HepG2 (cell line): ENCODE results near the gene CBY1. TPM values are rescaled to one million over a fixed set of nuclear protein-coding genes. Genes with fewer than 3 reads are reported as not detected.

ENCODE experiments used
- ATF6 ChIP-seq: sonication (generic); formaldehyde crosslinking; conservative IDR thresholded peaks from 2 replicates; pipeline ENCODE4 v1.4.0; 2020; ENCODE audit warnings: missing genetic modification reagents
- CHD2 ChIP-seq: IDR thresholded peaks from 2 replicates; pipeline ENCODE4 v1.6.1; 2011; ENCODE audit warnings: low read depth, low read length, improper control_type of control experiment
- ESRRA ChIP-seq: sonication (generic); formaldehyde crosslinking; IDR thresholded peaks from 2 replicates; pipeline ENCODE4 v1.5.1; 2020; ENCODE audit warnings: mild to moderate bottlenecking, low read depth, missing genetic modification reagents
- JUND ChIP-seq: sonication (generic); formaldehyde crosslinking; IDR thresholded peaks from 2 replicates; pipeline ENCODE4 v1.8.0; 2022; ENCODE audit warnings: mild to moderate bottlenecking, missing genetic modification reagents
- MAFF ChIP-seq: IDR thresholded peaks from 2 replicates; pipeline ENCODE4 v1.6.1; 2011; ENCODE audit warnings: low read depth, low read length, improper control_type of control experiment
- ZBTB26 ChIP-seq: IDR thresholded peaks from 2 replicates; pipeline ENCODE4 v1.6.1; 2016; ENCODE audit warnings: missing compliant biosample characterization, missing genetic modification reagents, borderline replicate concordance
- ZC3H13 ChIP-seq: sonication (generic); formaldehyde crosslinking; IDR thresholded peaks from 2 replicates; pipeline ENCODE4 v1.8.1; 2023; ENCODE audit warnings: mild to moderate bottlenecking, missing genetic modification reagents, moderate library complexity
- ZNF251 ChIP-seq: sonication (generic); formaldehyde crosslinking; IDR thresholded peaks from 2 replicates; pipeline ENCODE4 v1.9.0; 2021; ENCODE audit warnings: mild to moderate bottlenecking, missing genetic modification reagents
- ZNF431 ChIP-seq: sonication (generic); formaldehyde crosslinking; IDR thresholded peaks from 2 replicates; pipeline ENCODE4 v1.9.0; 2022; ENCODE audit warnings: missing genetic modification reagents, low read depth, mild to moderate bottlenecking, borderline replicate concordance
- ZNF44 ChIP-seq: sonication (generic); formaldehyde crosslinking; IDR thresholded peaks from 2 replicates; pipeline ENCODE4 v1.5.1; 2020; ENCODE audit warnings: mild to moderate bottlenecking, missing genetic modification reagents
- ZNF446 ChIP-seq: sonication (generic); formaldehyde crosslinking; IDR thresholded peaks from 2 replicates; pipeline ENCODE4 v1.5.0; 2020; ENCODE audit warnings: mild to moderate bottlenecking, missing genetic modification reagents
- ZNF549 ChIP-seq: sonication (generic); formaldehyde crosslinking; IDR thresholded peaks from 2 replicates; pipeline ENCODE4 v1.5.0; 2020; ENCODE audit warnings: missing genetic modification reagents
- ZNF672 ChIP-seq: sonication (generic); formaldehyde crosslinking; IDR thresholded peaks from 2 replicates; pipeline ENCODE4 v1.8.1; 2022; ENCODE audit warnings: missing genetic modification reagents
- ZNF674 ChIP-seq: sonication (generic); formaldehyde crosslinking; IDR thresholded peaks from 2 replicates; pipeline ENCODE4 v1.5.0; 2020; ENCODE audit warnings: low read depth, mild to moderate bottlenecking, missing genetic modification reagents
- ZNF878 ChIP-seq: sonication (generic); formaldehyde crosslinking; IDR thresholded peaks from 2 replicates; pipeline ENCODE4 v1.8.1; 2023; ENCODE audit warnings: mild to moderate bottlenecking, missing genetic modification reagents, moderate library complexity
- ZUFSP ChIP-seq: sonication (generic); formaldehyde crosslinking; IDR thresholded peaks from 2 replicates; pipeline ENCODE4 v1.9.0; 2021; ENCODE audit warnings: missing genetic modification reagents, mild to moderate bottlenecking, borderline replicate concordance
- polyA plus RNA-seq, 8 experiments: library from polyadenylated mRNA; depleted of rRNA in 3 of 8; stranded (reverse) in 7 of 8; unstranded in 1 of 8; fragments of >200 nt; fragmentation: Illumina TruSeq in 4 of 8; extraction: Trizol in 4 of 8; gene quantifications; 2 replicates each; pipeline versions ENCODE4 v1.2.1 to v1.2.3, GENCODE V29; 2011 to 2016; ENCODE audit warnings: low read depth in 4 of 8, missing spikeins in 1 of 8, mixed read lengths in 1 of 8; ENCODE audit not compliant: insufficient read depth in 1 of 8
- total RNA-seq, 5 experiments: library from RNA; depleted of rRNA; stranded (reverse); fragments of >200 nt; fragmentation: Illumina TruSeq; extraction: Trizol; gene quantifications; 2 replicates each; pipeline ENCODE4 v1.2.3, GENCODE V29; 2016; ENCODE audit warnings: low read depth in 1 of 5

Gene CBY1
- total and polyA plus RNA-seq, 2 of the 13 experiments (the other 11 are each of a cell fraction or from before 2014, with no cell fraction given): 19.7 to 20.3 TPM

- 0 out of 2 replicates have a peak, but pooled peaks have one; percentile 7 for TF ChIP-seq ZNF446 (CRISPR knock-in tag)
- no peak for TF ChIP-seq ZNF672 (CRISPR knock-in tag)
- TF ChIP-seq ZNF44 (CRISPR knock-in tag): no peak
- TF ChIP-seq MAFF: no peak
- no peak for TF ChIP-seq ZBTB26 (CRISPR knock-in tag)
- 0 out of 2 replicates have a peak, but pooled peaks have one; percentile 3 for TF ChIP-seq ESRRA (CRISPR knock-in tag)
- no peak for TF ChIP-seq ATF6
- TF ChIP-seq ZC3H13: 0 out of 2 replicates have a peak, but pooled peaks have one; percentile 5
- TF ChIP-seq ZNF549: no peak
- no peak for TF ChIP-seq CHD2
- TF ChIP-seq ZNF431 (CRISPR knock-in tag): no peak
- no peak for TF ChIP-seq ZNF674 (CRISPR knock-in tag)
- TF ChIP-seq JUND (CRISPR knock-in tag): no peak
- TF ChIP-seq ZNF878 (CRISPR knock-in tag): no peak
- no peak for TF ChIP-seq ZUFSP (CRISPR knock-in tag)
- TF ChIP-seq ZNF251 (CRISPR knock-in tag): no peak
Measured at GRCh38 chr22:38700270-38700788, 43.9 kb downstream of the CBY1 start (continued).
